Large intestine (tissue), 12 donors: Measurements from ENCODE around the gene OSMR. TPM values are rescaled to one million over a fixed set of nuclear protein-coding genes. Genes with fewer than 3 reads are reported as not detected.
A peak's percentile ranks its signal among the peaks of the same experiment; 100 is the strongest.

Experiments
- DNase-seq, 2 donors: peaks; one replicate each; pipeline versions ENCODE4 v3.0.0 to v3.0.0-alpha.2; 2013
- H3K27ac ChIP-seq: one replicate; pipeline ENCODE4 v1.5.1; 2013; ENCODE audit warnings: low read length
- H3K27me3 ChIP-seq: 2 replicates; pipeline ENCODE4 v1.6.1; 2013; ENCODE audit warnings: low read length; ENCODE audit not compliant: control insufficient read depth, insufficient read depth
- H3K36me3 ChIP-seq: 2 replicates; pipeline ENCODE4 v1.6.1; 2013; ENCODE audit warnings: low read length; ENCODE audit not compliant: control insufficient read depth, insufficient read depth
- H3K4me1 ChIP-seq: one replicate; pipeline ENCODE4 v1.6.1; 2013; ENCODE audit warnings: low read length; ENCODE audit not compliant: control insufficient read depth, insufficient read depth
- H3K4me3 ChIP-seq: one replicate; pipeline ENCODE4 v1.5.1; 2013; ENCODE audit warnings: low read length
- H3K9me3 ChIP-seq: one replicate; pipeline ENCODE4 v1.6.1; 2013; ENCODE audit warnings: mild to moderate bottlenecking, low read depth, low read length, moderate library complexity; ENCODE audit not compliant: control insufficient read depth
- WGBS: methylation state at CpG from one replicate; pipeline ENCODE4 v1.1.5; 2013; ENCODE audit warnings: low lambda C conversion rate; ENCODE audit not compliant: insufficient coverage; 5-methylcytosine and 5-hydroxymethylcytosine counted together
- long read RNA-seq, 11 donors: transcript quantifications; one replicate each; lab custom pipeline, GENCODE V29; 2026
- polyA plus RNA-seq: library from polyadenylated mRNA; unstranded; fragments of 120-200 nt; gene quantifications from one replicate; pipeline ENCODE4 v1.2.1, GENCODE V29; 2013

OSMR gene
- polyA plus RNA-seq, result 5.9 TPM
- long read RNA-seq, donor 1, result 0 reads
- long read RNA-seq, donor 2, full-length matches to known transcripts, result 1 of 1 reads
- long read RNA-seq, donor 2, partial matches to known transcripts, result 0 of 1 reads
- long read RNA-seq, donor 2, other reads (novel, unspliced or antisense), result 0 of 1 reads
- long read RNA-seq, donor 3, result 0 reads
- long read RNA-seq, donor 4, result 0 reads
- long read RNA-seq, donor 5, result 0 reads
- long read RNA-seq, donor 6, full-length matches to known transcripts, result 1 of 1 reads
- long read RNA-seq, donor 6, partial matches to known transcripts, result 0 of 1 reads
- long read RNA-seq, donor 6, other reads (novel, unspliced or antisense), result 0 of 1 reads
- long read RNA-seq, donor 7, result 0 reads
- long read RNA-seq, donor 8, result 0 reads
- long read RNA-seq, donor 9, result 0 reads
- long read RNA-seq, donor 10, result 0 reads
- long read RNA-seq, donor 11, full-length matches to known transcripts, result 1 of 1 reads
- long read RNA-seq, donor 11, partial matches to known transcripts, result 0 of 1 reads
- long read RNA-seq, donor 11, other reads (novel, unspliced or antisense), result 0 of 1 reads

- Histone ChIP-seq H3K4me1 (no peaks in the 10 kb centered on the region), H3K27me3 (peaks cover 42% of the 10 kb centered on the region), H3K27ac (peak within 1 kb of the TSS; percentile 58), H3K9me3 (no peaks in the 10 kb centered on the region), H3K4me3 (peak within 1 kb of the TSS; percentile 54), H3K36me3 (no peaks in the 10 kb centered on the region)
- WGBS, result no CpG with 5 or more reads among the region's 89 CpGs
- DNase-seq, result peak; percentile 61 to 65
Observed at GRCh38 chr5:38845526-38846378, at the start of gene OSMR. OSMR (plus strand) TSS chr5:38846012; CDS start chr5:38869045, 23,033 bp downstream.

GRCh38 chr5:38796742-38797108 lies 49.1 kb upstream of the OSMR start:
- Histone ChIP-seq H3K27me3 (peaks cover 9% of the 10 kb centered on the region), H3K4me1 (no peaks in the 10 kb centered on the region), H3K36me3 (no peaks in the 10 kb centered on the region), H3K4me3 (no peak overlapping the region), H3K27ac (no peak overlapping the region), H3K9me3 (no peaks in the 10 kb centered on the region)
- DNase-seq, result no peak

GRCh38 chr5:38797838-38798237 lies 48.0 kb upstream of the OSMR start:
- no peak for DNase-seq
- WGBS, result 83% methylated on average over 1 of the region's 12 CpGs
- Histone ChIP-seq H3K4me3 (no peak overlapping the region), H3K4me1 (no peaks in the 10 kb centered on the region), H3K27ac (no peak overlapping the region), H3K36me3 (no peaks in the 10 kb centered on the region), H3K27me3 (peaks cover 9% of the 10 kb centered on the region), H3K9me3 (no peaks in the 10 kb centered on the region)

- Histone ChIP-seq H3K4me1 (no peaks in the 10 kb centered on the region), H3K36me3 (no peaks in the 10 kb centered on the region), H3K9me3 (no peaks in the 10 kb centered on the region), H3K4me3 (no peak overlapping the region), H3K27me3 (peaks cover 16% of the 10 kb centered on the region), H3K27ac (no peak overlapping the region)
- no peak for DNase-seq
- WGBS, result 85% methylated on average over 2 of the region's 13 CpGs
Observed at GRCh38 chr5:38799556-38800377, 46.0 kb upstream of the OSMR start.

- no peak for DNase-seq
- WGBS, result 50% methylated on average over 1 of the region's 3 CpGs
- H3K27ac ChIP-seq, result no peak overlapping the region
Observed at GRCh38 chr5:38800515-38800914, 45.3 kb upstream of the OSMR start.

GRCh38 chr5:38802125-38802524 lies 43.7 kb upstream of the OSMR start:
- H3K4me1 ChIP-seq, result no peaks in the 10 kb centered on the region
- no peak overlapping the region for H3K27ac ChIP-seq
- peaks cover 19% of the 10 kb centered on the region for H3K27me3 ChIP-seq
- no peaks in the 10 kb centered on the region for H3K9me3 ChIP-seq
- no peak for DNase-seq
- 73% methylated on average over 2 of the region's 4 CpGs for WGBS
- no peaks in the 10 kb centered on the region for H3K36me3 ChIP-seq
- no peak overlapping the region for H3K4me3 ChIP-seq

More at GRCh38 chr5:38800515-38800914, 45.3 kb upstream of the OSMR start:
- Histone ChIP-seq H3K4me1 (no peaks in the 10 kb centered on the region), H3K9me3 (no peaks in the 10 kb centered on the region), H3K4me3 (no peak overlapping the region), H3K36me3 (no peaks in the 10 kb centered on the region), H3K27me3 (peaks cover 14% of the 10 kb centered on the region)

- Histone ChIP-seq H3K9me3 (no peaks in the 10 kb centered on the region), H3K4me1 (no peaks in the 10 kb centered on the region), H3K27me3 (peaks cover 19% of the 10 kb centered on the region), H3K4me3 (no peak overlapping the region), H3K27ac (no peak overlapping the region), H3K36me3 (no peaks in the 10 kb centered on the region)
- no peak for DNase-seq
- WGBS, result no CpG with 5 or more reads among the region's 6 CpGs
Observed at GRCh38 chr5:38803246-38803645, 42.6 kb upstream of the OSMR start.

- H3K27me3 ChIP-seq, result peaks cover 22% of the 10 kb centered on the region
- H3K27ac ChIP-seq, result no peak overlapping the region
- no peaks in the 10 kb centered on the region for H3K4me1 ChIP-seq
- no peak for DNase-seq
- H3K36me3 ChIP-seq, result no peaks in the 10 kb centered on the region
- no peak overlapping the region for H3K4me3 ChIP-seq
- WGBS, result no CpG with 5 or more reads among the region's 4 CpGs
- H3K9me3 ChIP-seq, result no peaks in the 10 kb centered on the region
Observed at GRCh38 chr5:38806775-38807258, 39.0 kb upstream of the OSMR start.

- Histone ChIP-seq H3K4me1 (no peaks in the 10 kb centered on the region), H3K27ac (no peak overlapping the region), H3K36me3 (no peaks in the 10 kb centered on the region), H3K4me3 (no peak overlapping the region), H3K27me3 (peaks cover 24% of the 10 kb centered on the region), H3K9me3 (no peaks in the 10 kb centered on the region)
- 25% methylated on average over 2 of the region's 8 CpGs for WGBS
- peak in 1 of 2 donors; percentile 11 for DNase-seq
Observed at GRCh38 chr5:38807570-38808483, 38.0 kb upstream of the OSMR start.
